Activated T-cell treated with anti-CD3 and anti-CD28 coated beads, Interleukin-2, amount 50 U/mL, for 48 hours (primary cell): ENCODE data around the gene NOLC1.
"Not testable (repeated sequence)": the region's sequence is repeated elsewhere in the genome, so short reads cannot be mapped to it uniquely, and the experiment has no call there.

Experiments used
- DNase-seq, 2 experiments: peaks; one replicate each; pipeline ENCODE4 v3.0.0-alpha.2; 2020

Gene NOLC1

GRCh38 chr10:102157224-102157623, 5.0 kb downstream of the NOLC1 start:
- no peak for DNase-seq

- no peak for DNase-seq
Observed at GRCh38 chr10:102159051-102159597, 6.9 kb downstream of the NOLC1 start.

- no peak for DNase-seq
Observed at GRCh38 chr10:102159831-102160230, 7.6 kb downstream of the NOLC1 start.

GRCh38 chr10:102163342-102163989, 11.3 kb downstream of the NOLC1 start:
- no peak for DNase-seq

- no peak for DNase-seq
Observed at GRCh38 chr10:102167861-102168260, 15.7 kb downstream of the NOLC1 start.

- DNase-seq = no peak
Observed at GRCh38 chr10:102170602-102171001, 18.4 kb downstream of the NOLC1 start.

GRCh38 chr10:102172288-102172687, 20.1 kb downstream of the NOLC1 start:
- DNase-seq = no peak

- no peak for DNase-seq
Observed at GRCh38 chr10:102175415-102175814, 23.2 kb downstream of the NOLC1 start.

- DNase-seq = no peak
Observed at GRCh38 chr10:102184606-102185005, 32.4 kb downstream of the NOLC1 start.

GRCh38 chr10:102185272-102185671, 33.1 kb downstream of the NOLC1 start:
- no peak for DNase-seq

- no peak for DNase-seq
Observed at GRCh38 chr10:102185811-102186527, 33.8 kb downstream of the NOLC1 start.

GRCh38 chr10:102188298-102188940, 36.2 kb downstream of the NOLC1 start:
- DNase-seq = no peak

GRCh38 chr10:102188941-102189898, 37.0 kb downstream of the NOLC1 start:
- DNase-seq = not testable (repeated sequence)

- DNase-seq = no peak
Observed at GRCh38 chr10:102191956-102192355, 39.8 kb downstream of the NOLC1 start.

- no peak for DNase-seq
Observed at GRCh38 chr10:102195296-102195870, 43.2 kb downstream of the NOLC1 start.

GRCh38 chr10:102196893-102197292, 44.7 kb downstream of the NOLC1 start:
- peak in 1 of 2 experiments; percentile 32 for DNase-seq

GRCh38 chr10:102198027-102198426, 45.8 kb downstream of the NOLC1 start:
- no peak for DNase-seq

- no peak for DNase-seq
Observed at GRCh38 chr10:102200751-102201640, 48.8 kb downstream of the NOLC1 start.

GRCh38 chr10:102202386-102202785, 50.2 kb downstream of the NOLC1 start:
- DNase-seq = no peak

- DNase-seq = no peak
Observed at GRCh38 chr10:102208311-102209035, 56.3 kb downstream of the NOLC1 start.
